ENCODE measurements around the gene ANO3.

The ANO3 gene

GRCh38 chr11:26510164-26510563 lies 178.2 kb downstream of the ANO3 start:
- no peak for DNase-seq

- DNase-seq: no peak
These were observed 178.8 kb downstream of the ANO3 start for GRCh38 chr11:26510756-26511155.

- DNase-seq: no peak
These were observed 180.3 kb downstream of the ANO3 start for GRCh38 chr11:26512196-26512595.

GRCh38 chr11:26519469-26519868 lies 187.5 kb downstream of the ANO3 start:
- DNase-seq: no peak

- DNase-seq: no peak
These were observed 191.1 kb downstream of the ANO3 start for GRCh38 chr11:26522912-26523610.

GRCh38 chr11:26527685-26528084 lies 195.8 kb downstream of the ANO3 start:
- no peak for DNase-seq

- no peak for DNase-seq
These were observed 205.4 kb downstream of the ANO3 start for GRCh38 chr11:26537341-26537740.

GRCh38 chr11:26539517-26539916 lies 207.6 kb downstream of the ANO3 start:
- DNase-seq: no peak

- DNase-seq: no peak
These were observed 209.9 kb downstream of the ANO3 start for GRCh38 chr11:26541870-26542269.

- DNase-seq: no peak
These were observed 217.2 kb downstream of the ANO3 start for GRCh38 chr11:26549176-26549575.

- no peak for DNase-seq
These were observed 218.1 kb downstream of the ANO3 start for GRCh38 chr11:26550022-26550421.

GRCh38 chr11:26551186-26551801 lies 219.4 kb downstream of the ANO3 start:
- no peak for DNase-seq

GRCh38 chr11:26553182-26553581 lies 221.3 kb downstream of the ANO3 start:
- no peak for DNase-seq

GRCh38 chr11:26554455-26554854 lies 222.5 kb downstream of the ANO3 start:
- no peak for DNase-seq

GRCh38 chr11:26556582-26556981 lies 224.7 kb downstream of the ANO3 start:
- DNase-seq: no peak

GRCh38 chr11:26557666-26558065 lies 225.7 kb downstream of the ANO3 start:
- no peak for DNase-seq

GRCh38 chr11:26558190-26558589 lies 226.3 kb downstream of the ANO3 start:
- no peak for DNase-seq

GRCh38 chr11:26569646-26570045 lies 237.7 kb downstream of the ANO3 start:
- DNase-seq: no peak

GRCh38 chr11:26571861-26572654 lies 240.1 kb downstream of the ANO3 start, which contains the start of gene MUC15:
TSS of gene MUC15 (minus strand) at chr11:26572263. CDS start at chr11:26567094, 5,169 bp downstream.
- DNase-seq: no peak

- no peak for DNase-seq
These were observed 241.0 kb downstream of the ANO3 start for GRCh38 chr11:26572770-26573402.

- no peak for DNase-seq
These were observed 242.0 kb downstream of the ANO3 start for GRCh38 chr11:26573896-26574295.

- DNase-seq: no peak
These were observed 244.0 kb downstream of the ANO3 start for GRCh38 chr11:26575946-26576345.

GRCh38 chr11:26578998-26579661 lies 247.2 kb downstream of the ANO3 start:
- DNase-seq: no peak

Measured in NCI-H446 treated with DMSO at 0.1 percent for 48 hours (cell line).